ENCODE results near the gene NTNG1. TPM values are rescaled to one million over a fixed set of nuclear protein-coding genes. Genes with fewer than 3 reads are reported as not detected.

NTNG1 gene
- total and polyA plus RNA-seq, 2 of the 4 experiments (the other 2 are of a cell fraction) = 1.2 to 2.3 TPM

DNA sequence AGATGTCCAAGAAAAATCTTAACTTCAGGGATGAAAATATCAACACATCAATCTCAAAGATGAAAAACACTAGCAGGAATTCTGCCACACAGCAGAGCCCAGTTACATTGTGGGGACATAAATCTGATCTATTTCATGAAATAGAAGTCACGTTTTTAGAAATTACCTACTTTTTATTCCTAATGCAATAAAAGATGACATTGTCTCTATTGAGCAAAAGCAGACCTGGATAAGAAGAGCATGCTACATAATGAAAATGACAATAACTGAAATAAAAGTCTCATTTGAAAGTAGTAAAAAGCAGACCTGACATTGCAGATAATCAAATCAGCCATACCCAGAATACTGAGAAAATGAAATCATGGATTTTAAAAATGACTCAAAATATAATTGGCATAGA, 156.8 kb downstream of the NTNG1 start:
- H2AK9ac ChIP-seq (replicated peaks; ENCODE audit: low read depth, low read length, poor library complexity) = no peak overlapping the region
- H3K27ac ChIP-seq (ENCODE audit: insufficient read depth, low read length) = no peak overlapping the region
- no peaks in the 10 kb centered on the region for H3K4me1 ChIP-seq (ENCODE audit: control insufficient read depth, insufficient read depth, low read length)
- no peak overlapping the region for H2BK120ac ChIP-seq (ENCODE audit: low read depth, low read length)
- H4K8ac ChIP-seq (ENCODE audit: low read depth in 2 of 2, low read length in 2 of 2) = no peak overlapping the region
- H2BK20ac ChIP-seq (ENCODE audit: low read depth, low read length) = no peak overlapping the region
- ATAC-seq (ENCODE audit: low read depth) = no peak
- no peaks in the 10 kb centered on the region for H4K20me1 ChIP-seq (ENCODE audit: insufficient read depth, low read length)
- no TSS peak for BruUV-seq (replicated peaks)
- no peaks in the 10 kb centered on the region for H3K27me3 ChIP-seq (ENCODE audit: control insufficient read depth, insufficient read depth, low read length)
- H3K9me1 ChIP-seq (ENCODE audit: insufficient read depth, low read length) = no peaks in the 10 kb centered on the region
- no peak overlapping the region for H2AFZ ChIP-seq (replicated peaks; ENCODE audit: low read length, poor library complexity)
- H3K9ac ChIP-seq (ENCODE audit: low read depth, low read length) = no peak overlapping the region
- H3K4me3 ChIP-seq (ENCODE audit: insufficient read depth, low read depth, low read length) = no peak overlapping the region
- H3K23ac ChIP-seq (ENCODE audit: low read depth, low read length) = no peak overlapping the region
- H3K9me3 ChIP-seq (ENCODE audit: control insufficient read depth, insufficient read depth, low read length) = no peaks in the 10 kb centered on the region
- in situ Hi-C loops (cut with MboI; ENCODE audit: low sequenced_read_pairs) (no loop called here), intact Hi-C loops (cut with micrococcal nuclease) (loop anchor here (5.0 kb wide), 1 partner anchor 300 kb away; no protein-coding TSS in a partner anchor), dilution Hi-C loops (cut with HindIII; ENCODE audit: low sequenced_read_pairs, unreplicated experiment) (no loop called here)
- POLR2A ChIA-PET (ENCODE audit: unreplicated experiment) = no interaction called here
- no peak overlapping the region for H3K4ac ChIP-seq (ENCODE audit: low read depth, low read length)
- WGBS, 2 experiments (ENCODE audit: extremely low coverage in 2 of 2, insufficient read length in 1 of 2) = no CpG with 5 or more reads among the region's 1 CpG
- no peaks in the 10 kb centered on the region for H3K79me1 ChIP-seq (ENCODE audit: low read depth in 1 of 2, low read length in 2 of 2)
- H4K5ac ChIP-seq (ENCODE audit: low read depth, low read length) = no peak overlapping the region
- no peak overlapping the region for H3K18ac ChIP-seq (ENCODE audit: low read depth, low read length)
- no peak overlapping the region for H3K14ac ChIP-seq (replicated peaks; ENCODE audit: low read depth, low read length)
- H2BK5ac ChIP-seq (ENCODE audit: low read depth, low read length, poor library complexity, severe bottlenecking) = no peak overlapping the region
- H3K56ac ChIP-seq (ENCODE audit: extremely low read depth, insufficient read depth, low read length) = no peak overlapping the region
- no peaks in the 10 kb centered on the region for H3K36me3 ChIP-seq (ENCODE audit: control insufficient read depth, insufficient read depth, low read length)
- CTCF ChIA-PET = no interaction called here
- H2AK5ac ChIP-seq (ENCODE audit: low read depth, low read length) = no peak overlapping the region
- H2BK15ac ChIP-seq (ENCODE audit: low read depth, low read length) = no peak overlapping the region
- TF ChIP-seq MAZ (IDR thresholded peaks at IDR 0.05; ENCODE audit: borderline replicate concordance, low read depth, low read length) (no peak), SMC3 (IDR thresholded peaks at IDR 0.05; ENCODE audit: low read depth, low read length) (no peak)
- no peak for DNase-seq
- H3K4me2 ChIP-seq (ENCODE audit: low read depth, low read length) = no peak overlapping the region
- no peak overlapping the region for H4K91ac ChIP-seq (ENCODE audit: insufficient read depth, low read depth, low read length)

Measured in IMR-90 (cell line).